PC-3 (cell line): ENCODE results near the gene MX1.

ENCODE experiments used
- EZH2 ChIP-seq: fragments of 300-600 bp; sonication (generic); IDR thresholded peaks from one replicate; pipeline ENCODE4 v1.6.1; 2017; ENCODE audit warnings: antibody characterized with exemption, mild to moderate bottlenecking, low read length; ENCODE audit not compliant: unreplicated experiment
- EZH2phosphoT487 ChIP-seq: fragments of 300-600 bp; sonication (generic); IDR thresholded peaks from 2 replicates; pipeline ENCODE4 v1.6.1; 2018; ENCODE audit warnings: mild to moderate bottlenecking, antibody characterized with exemption, low read length, borderline replicate concordance
- TF ChIP-seq, protein P1 (sequence below): fragments of 300-600 bp; sonication (generic); conservative IDR thresholded peaks from 2 replicates; pipeline ENCODE4 v1.5.1; 2017; ENCODE audit warnings: antibody characterized with exemption, low read depth, mild to moderate bottlenecking, low read length

GRCh38 chr21:41500931-41501381 lies 74.9 kb downstream of the MX1 start:
- TF ChIP-seq, protein P1, sequence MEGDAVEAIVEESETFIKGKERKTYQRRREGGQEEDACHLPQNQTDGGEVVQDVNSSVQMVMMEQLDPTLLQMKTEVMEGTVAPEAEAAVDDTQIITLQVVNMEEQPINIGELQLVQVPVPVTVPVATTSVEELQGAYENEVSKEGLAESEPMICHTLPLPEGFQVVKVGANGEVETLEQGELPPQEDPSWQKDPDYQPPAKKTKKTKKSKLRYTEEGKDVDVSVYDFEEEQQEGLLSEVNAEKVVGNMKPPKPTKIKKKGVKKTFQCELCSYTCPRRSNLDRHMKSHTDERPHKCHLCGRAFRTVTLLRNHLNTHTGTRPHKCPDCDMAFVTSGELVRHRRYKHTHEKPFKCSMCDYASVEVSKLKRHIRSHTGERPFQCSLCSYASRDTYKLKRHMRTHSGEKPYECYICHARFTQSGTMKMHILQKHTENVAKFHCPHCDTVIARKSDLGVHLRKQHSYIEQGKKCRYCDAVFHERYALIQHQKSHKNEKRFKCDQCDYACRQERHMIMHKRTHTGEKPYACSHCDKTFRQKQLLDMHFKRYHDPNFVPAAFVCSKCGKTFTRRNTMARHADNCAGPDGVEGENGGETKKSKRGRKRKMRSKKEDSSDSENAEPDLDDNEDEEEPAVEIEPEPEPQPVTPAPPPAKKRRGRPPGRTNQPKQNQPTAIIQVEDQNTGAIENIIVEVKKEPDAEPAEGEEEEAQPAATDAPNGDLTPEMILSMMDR: no peak
- no peak for TF ChIP-seq EZH2phosphoT487
- TF ChIP-seq EZH2: no peak
